EL (cell line): ENCODE data around the gene UFD1.

Source experiments
- DNase-seq: peaks from one replicate; pipeline ENCODE4 v3.0.0-alpha.2; 2016

Gene UFD1, protein sequence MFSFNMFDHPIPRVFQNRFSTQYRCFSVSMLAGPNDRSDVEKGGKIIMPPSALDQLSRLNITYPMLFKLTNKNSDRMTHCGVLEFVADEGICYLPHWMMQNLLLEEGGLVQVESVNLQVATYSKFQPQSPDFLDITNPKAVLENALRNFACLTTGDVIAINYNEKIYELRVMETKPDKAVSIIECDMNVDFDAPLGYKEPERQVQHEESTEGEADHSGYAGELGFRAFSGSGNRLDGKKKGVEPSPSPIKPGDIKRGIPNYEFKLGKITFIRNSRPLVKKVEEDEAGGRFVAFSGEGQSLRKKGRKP

DNA sequence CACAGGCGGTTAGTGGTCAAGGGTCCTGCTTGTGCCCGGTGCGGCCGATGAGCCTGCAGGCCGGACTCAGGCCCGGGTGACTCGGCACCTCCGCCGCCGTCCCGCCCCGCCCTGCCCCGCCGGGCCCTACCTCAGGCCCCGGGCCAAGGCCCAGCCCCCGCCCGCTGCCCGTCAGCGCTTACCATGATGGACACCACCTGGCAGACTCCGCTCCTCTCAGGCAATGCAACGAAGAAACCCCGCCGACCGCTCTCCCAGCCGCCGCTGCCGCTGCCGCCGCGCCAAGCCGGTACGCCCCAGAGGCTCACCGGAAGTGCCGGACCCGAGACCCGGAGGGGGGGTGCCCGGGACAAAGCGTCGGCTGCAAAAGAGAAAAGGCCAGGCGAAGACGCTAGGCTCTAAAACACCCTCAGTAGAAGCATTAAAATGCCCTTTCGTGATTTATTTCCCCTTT, at the start of gene UFD1:
TSS of gene UFD1 (minus strand) at position 293 of the 454 bp plus-strand sequence. CDS start at position 185, 108 bp downstream.
- peak; percentile 82 for DNase-seq

GRCh38 chr22:19527861-19528417, 48.9 kb upstream of the UFD1 start:
- DNase-seq, result peak; percentile 61

GRCh38 chr22:19527321-19527721, 48.3 kb upstream of the UFD1 start:
- no peak for DNase-seq

- no peak for DNase-seq
Measured at GRCh38 chr22:19526702-19527111, 47.7 kb upstream of the UFD1 start.

- DNase-seq, result no peak
Measured at GRCh38 chr22:19526076-19526701, 47.2 kb upstream of the UFD1 start.

- no peak for DNase-seq
Measured at GRCh38 chr22:19525666-19526065, 46.7 kb upstream of the UFD1 start.

DNA sequence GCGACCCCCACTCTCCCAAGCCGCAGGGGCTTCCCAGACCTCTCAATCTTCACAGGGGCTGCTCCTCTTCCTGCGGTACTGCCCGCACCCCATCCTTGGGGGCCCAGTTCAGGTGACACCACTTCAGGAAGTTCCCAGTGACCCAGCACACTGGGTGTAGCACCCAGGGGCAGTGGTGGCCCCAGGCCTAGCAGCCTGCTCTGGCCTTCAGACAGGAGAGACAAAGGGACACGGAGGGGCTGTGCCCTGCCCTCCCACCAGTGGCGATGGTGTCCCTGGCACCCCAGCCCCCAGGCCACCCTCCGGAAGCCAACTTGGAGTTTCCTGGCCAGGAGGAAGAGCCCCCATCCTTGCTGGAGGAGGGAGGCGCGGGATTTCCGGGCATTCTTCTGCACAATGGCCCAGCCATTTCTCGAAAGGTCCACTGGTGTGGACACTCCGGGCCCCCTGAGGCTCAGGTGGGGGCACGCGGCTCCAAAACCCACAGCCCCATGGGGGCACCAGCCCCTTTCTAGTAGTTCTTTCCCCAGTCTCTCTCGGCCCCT, 46.2 kb upstream of the UFD1 start:
- no peak for DNase-seq

DNA sequence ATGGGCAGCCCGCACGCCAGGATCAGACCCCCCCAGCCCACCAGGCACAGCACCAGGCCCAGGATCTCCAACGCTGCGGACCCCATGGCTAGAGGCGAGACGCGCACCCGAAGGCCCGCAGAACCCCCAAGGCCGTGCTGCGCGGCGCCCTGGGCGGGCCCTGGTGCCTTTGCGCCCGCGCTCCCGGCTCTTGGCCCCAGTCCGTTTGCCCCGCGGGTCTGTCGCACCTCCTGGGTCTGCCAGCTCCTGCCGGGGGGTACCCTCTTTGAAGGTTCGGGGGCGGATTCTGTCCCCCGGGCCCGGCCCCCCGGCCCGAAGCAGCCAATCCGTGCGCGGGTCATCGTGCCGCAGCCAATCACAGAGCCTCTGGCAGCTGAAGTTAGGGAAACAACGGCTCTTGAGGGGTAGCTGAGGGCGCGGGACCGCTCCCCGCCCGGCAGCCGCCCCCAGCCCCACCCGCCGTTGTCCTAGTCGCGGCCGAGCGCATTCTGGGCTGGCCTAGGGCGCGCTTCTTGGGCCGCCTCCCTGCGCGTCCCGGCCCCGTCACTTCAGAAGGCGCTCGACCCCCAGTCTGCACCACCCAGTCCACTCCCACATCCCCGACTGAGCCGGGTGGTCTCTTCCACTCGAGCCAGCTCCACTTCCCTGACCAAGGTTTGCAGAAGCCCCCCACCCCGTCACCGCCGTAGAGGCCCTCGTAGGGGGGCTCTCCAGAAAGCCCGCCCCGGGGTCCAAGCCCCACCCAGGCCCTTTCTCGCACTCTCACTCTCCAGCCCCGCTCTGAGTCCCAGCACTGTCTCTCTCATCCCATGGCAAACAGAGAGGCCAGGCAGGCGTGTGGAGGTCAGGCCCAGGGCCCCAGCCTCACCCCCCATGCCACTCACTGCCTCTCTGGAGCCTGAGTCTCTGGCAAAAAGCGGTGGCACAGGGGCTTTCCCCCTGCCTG, 45.5 kb upstream of the UFD1 start, which contains the start of gene CLDN5:
TSS of gene CLDN5 (minus strand) at position 241 of the 946 bp plus-strand sequence. CDS start at position 86, 155 bp downstream.
- DNase-seq, result peak; percentile 38

- peak; percentile 50 for DNase-seq
Measured at GRCh38 chr22:19523240-19524169, 44.5 kb upstream of the UFD1 start.

GRCh38 chr22:19522881-19523239, 43.9 kb upstream of the UFD1 start:
- no peak for DNase-seq

DNA sequence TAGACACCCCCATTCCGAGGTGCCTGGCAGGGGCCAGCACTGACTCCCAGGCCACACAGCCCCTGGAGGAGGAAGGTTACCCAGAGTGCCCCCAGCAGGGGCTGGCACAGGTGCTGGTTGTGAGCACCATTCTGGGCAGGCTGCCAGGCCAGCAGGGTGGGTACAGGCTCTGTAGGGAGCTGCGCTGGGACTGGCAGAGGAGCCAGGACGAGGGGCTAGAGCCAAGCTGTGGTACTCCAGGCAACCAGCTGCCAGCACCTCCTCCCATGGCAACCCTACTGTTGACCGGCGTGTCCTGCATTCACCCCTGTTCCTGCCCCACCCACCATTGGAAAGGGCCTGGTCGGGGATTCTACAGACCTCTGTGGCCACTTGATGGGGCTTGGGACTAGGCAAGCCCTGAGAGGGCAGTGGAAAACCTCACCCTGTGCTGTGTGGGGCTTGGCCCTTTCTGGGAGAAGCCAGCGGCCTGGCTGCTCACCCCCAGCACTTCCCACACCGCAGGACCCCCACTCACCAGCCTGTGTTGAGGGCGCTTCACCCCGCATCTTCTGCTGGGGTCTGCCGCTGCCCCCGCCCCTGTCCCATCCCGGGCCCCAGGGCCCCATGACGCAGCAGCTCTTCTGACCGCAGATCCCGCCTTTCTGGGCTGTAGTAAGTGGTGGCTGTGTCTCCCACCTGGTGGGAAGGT, 43.3 kb upstream of the UFD1 start:
- no peak for DNase-seq

DNA sequence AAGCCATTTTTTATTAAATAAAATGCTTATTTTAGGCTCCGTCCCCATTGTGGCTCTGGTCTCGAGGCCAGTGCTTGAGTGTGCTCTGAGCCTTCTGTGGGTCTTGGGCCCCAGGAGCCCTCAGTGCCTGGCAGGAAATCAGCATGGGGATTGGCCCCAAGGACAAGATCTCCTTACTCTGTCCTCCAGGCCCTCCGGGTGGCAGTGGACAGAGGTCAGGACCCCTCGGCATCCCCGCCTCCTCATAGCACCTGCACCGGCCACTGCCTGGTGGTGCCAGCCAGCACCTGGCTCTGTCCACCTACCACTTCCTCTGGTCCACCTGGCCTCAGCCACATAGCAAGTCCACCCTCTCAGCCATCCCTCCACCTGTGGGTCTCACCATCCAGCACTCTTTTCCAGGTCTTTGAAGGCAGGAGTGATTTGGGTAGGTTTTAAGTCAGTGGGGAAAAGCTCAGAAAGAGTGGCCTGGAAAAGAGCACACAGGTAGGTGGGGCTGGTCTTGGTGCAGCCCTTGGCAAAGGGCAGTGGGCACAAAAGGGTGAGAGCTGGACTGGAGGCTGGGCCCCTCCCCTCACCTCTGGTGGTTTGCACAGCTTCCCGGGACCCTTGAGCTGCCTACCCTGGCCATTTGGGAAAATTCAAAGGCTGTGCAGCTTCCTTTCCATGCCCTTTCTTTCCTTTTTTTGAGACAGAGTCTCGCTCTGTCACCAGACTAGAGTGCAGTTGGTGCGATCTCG, 41.7 kb upstream of the UFD1 start:
- DNase-seq, result no peak

DNA sequence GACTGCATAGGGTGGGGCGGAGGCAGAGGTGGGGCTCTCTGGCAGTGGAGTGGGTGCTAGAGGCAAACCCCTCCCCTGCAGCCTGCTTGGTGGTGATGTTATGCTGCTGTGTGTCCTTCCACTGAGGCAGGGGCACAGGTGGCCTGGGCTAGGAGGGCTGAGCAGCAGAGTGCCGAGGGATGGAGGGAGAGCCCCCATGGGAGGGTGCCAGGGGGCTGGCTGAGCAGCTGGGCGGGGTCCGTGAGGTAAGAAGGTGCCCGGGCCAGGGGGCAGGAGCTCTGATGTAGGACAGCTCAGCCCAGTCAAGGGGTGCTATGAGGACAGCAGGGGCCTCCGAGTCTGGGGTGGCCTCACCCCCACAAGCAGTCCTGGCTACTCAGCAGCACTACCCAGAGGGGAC, 41.0 kb upstream of the UFD1 start:
- DNase-seq, result no peak

GRCh38 chr22:19519041-19519926, 40.3 kb upstream of the UFD1 start:
- DNase-seq, result no peak

GRCh38 chr22:19518635-19519034, 39.6 kb upstream of the UFD1 start:
- DNase-seq, result no peak

- no peak for DNase-seq
Measured at GRCh38 chr22:19517919-19518611, 39.1 kb upstream of the UFD1 start.

- DNase-seq, result no peak
Measured at GRCh38 chr22:19517171-19517500, 38.1 kb upstream of the UFD1 start.

GRCh38 chr22:19516378-19517170, 37.6 kb upstream of the UFD1 start:
- DNase-seq, result no peak
